Measurements from ENCODE around the gene CELF4.

The CELF4 gene

DNA sequence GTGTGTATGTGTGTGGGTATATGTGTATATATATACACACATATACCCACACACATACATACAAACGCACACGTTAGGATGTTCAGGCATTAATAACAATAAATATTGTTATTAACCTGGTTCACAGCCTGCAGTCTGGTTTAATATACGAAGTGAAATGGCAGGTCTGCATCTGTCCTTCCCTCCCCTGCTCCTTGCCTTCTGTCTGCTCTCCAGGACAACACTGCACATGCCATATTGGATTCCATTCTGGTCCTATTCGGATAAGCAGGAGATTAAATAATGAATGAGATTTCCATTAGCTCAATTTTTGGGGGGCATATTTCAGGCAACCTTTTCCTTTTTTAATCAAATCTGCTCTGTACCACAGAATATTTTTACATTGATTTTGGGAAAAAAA, 158.0 kb downstream of the CELF4 start:
- H3K4me3 ChIP-seq (ENCODE audit: low read depth, low read length) = no peak overlapping the region
- TF ChIP-seq CTCF (IDR thresholded peaks at IDR 0.05; ENCODE audit: low read depth, low read length, missing control alignments) = no peak
- no peak for DNase-seq (ENCODE audit: low read depth)

DNA sequence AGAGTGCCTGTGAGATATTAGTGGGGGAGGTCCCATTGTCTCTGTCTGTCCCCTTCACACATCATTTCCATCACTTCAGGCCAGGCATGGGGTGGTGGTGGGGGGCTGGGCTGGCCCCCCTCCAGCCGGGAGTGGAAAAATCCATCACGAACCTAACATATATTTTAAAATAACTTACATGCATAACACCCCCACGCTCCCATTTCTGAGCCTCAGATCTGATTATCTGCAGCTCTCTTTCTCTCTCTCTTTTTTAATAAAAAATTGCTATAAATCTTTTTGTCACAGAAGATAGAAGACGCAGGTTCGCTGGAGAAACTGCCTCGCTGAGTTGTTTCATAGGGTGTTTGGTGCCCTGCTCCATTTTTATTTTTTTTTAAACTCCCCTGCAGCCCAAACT, 159.8 kb downstream of the CELF4 start:
- DNase-seq (ENCODE audit: low read depth) = no peak
- H3K4me3 ChIP-seq (ENCODE audit: low read depth, low read length) = no peak overlapping the region
- TF ChIP-seq CTCF (IDR thresholded peaks at IDR 0.05; ENCODE audit: low read depth, low read length, missing control alignments) = no peak

- no peak overlapping the region for H3K4me3 ChIP-seq (ENCODE audit: low read depth, low read length)
- TF ChIP-seq CTCF (IDR thresholded peaks at IDR 0.05; ENCODE audit: low read depth, low read length, missing control alignments) = no peak
- no peak for DNase-seq (ENCODE audit: low read depth)
Observed at GRCh38 chr18:37405229-37405628, 160.4 kb downstream of the CELF4 start.

DNA sequence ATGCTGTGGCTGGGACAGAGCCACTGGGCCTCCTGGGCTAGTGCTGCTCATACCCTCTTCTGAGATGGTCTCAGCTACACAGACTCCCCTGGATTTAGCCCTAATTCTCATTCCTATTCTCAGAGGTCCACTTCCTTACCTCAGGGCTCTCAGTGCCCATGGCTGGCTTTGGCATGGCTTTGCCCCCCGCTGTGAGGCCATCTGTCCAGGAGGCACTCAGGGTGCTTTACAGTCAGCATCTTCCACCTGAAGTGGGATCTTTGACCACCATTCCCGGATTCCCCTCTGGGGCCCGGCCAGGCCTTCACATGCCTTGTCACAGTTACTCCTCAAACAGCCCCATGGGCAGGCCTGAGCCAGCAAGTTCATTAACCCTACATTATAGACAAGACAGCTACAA, 161.8 kb downstream of the CELF4 start:
- no peak for DNase-seq (ENCODE audit: low read depth)
- no peak for TF ChIP-seq CTCF (IDR thresholded peaks at IDR 0.05; ENCODE audit: low read depth, low read length, missing control alignments)
- no peak overlapping the region for H3K4me3 ChIP-seq (ENCODE audit: low read depth, low read length)

GRCh38 chr18:37403100-37403781, 162.4 kb downstream of the CELF4 start:
- TF ChIP-seq CTCF (IDR thresholded peaks at IDR 0.05; ENCODE audit: low read depth, low read length, missing control alignments) = no peak
- DNase-seq (ENCODE audit: low read depth) = no peak
- no peak overlapping the region for H3K4me3 ChIP-seq (ENCODE audit: low read depth, low read length)

DNA sequence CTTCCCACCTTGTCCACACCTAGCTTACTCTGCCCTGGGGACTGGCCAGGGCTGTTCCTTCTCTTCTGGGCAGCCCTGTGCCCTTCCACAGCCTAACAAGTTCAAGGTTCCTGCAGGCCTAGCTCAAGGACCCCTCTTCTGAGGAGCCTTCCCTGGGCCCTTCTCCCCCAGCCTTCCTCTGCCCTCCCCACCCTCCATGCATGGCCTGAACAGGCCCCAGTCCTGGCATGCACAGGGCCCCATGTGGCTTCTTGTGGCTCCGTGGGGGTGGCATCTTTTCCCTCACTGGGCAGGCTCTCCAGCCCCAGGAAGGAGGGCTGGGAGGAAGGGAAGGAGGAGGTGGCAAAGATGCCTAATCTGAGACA, 162.9 kb downstream of the CELF4 start:
- TF ChIP-seq CTCF (IDR thresholded peaks at IDR 0.05; ENCODE audit: low read depth, low read length, missing control alignments) = no peak
- H3K4me3 ChIP-seq (ENCODE audit: low read depth, low read length) = no peak overlapping the region
- no peak for DNase-seq (ENCODE audit: low read depth)

GRCh38 chr18:37400802-37401201, 164.8 kb downstream of the CELF4 start:
- no peak overlapping the region for H3K4me3 ChIP-seq (ENCODE audit: low read depth, low read length)
- TF ChIP-seq CTCF (IDR thresholded peaks at IDR 0.05; ENCODE audit: low read depth, low read length, missing control alignments) = no peak
- no peak for DNase-seq (ENCODE audit: low read depth)

Measured in GM12864 (cell line).